C4-2B (cell line): ENCODE measurements around the gene NBDY.

Source experiments
- CTCF ChIP-seq: fragments of 450-650 bp; conservative IDR thresholded peaks from 2 replicates; pipeline ENCODE4 v1.5.1; 2017; ENCODE audit warnings: mild to moderate bottlenecking
- ZFX ChIP-seq: fragments of 450-650 bp; IDR thresholded peaks from 2 replicates; pipeline ENCODE4 v1.6.1; 2017

GRCh38 chrX:56798866-56799758 is 70.1 kb downstream of the NBDY start:
- TF ChIP-seq CTCF (no peak), ZFX (no peak)
